HEK293 (cell line): ENCODE results near the gene CISD1.

ENCODE experiments used
- CTCF ChIA-PET: fragments of 350-600 bp; formaldehyde crosslinking; extraction: SDS; loops from one replicate; lab custom pipeline; 2021; ENCODE audit warnings: antibody characterized with exemption; lab: Yijun Ruan, JAX
- POLR2A ChIA-PET: fragments of 300-600 bp; formaldehyde crosslinking; extraction: SDS; loops from one replicate; lab custom pipeline; 2020; ENCODE audit warnings: antibody characterized with exemption, inconsistent platforms; lab: Yijun Ruan, JAX
- H3K27ac ChIP-seq: fragments of 200-500 bp; sonication (Bioruptor generic); 2 replicates; pipeline ENCODE4 v1.5.1; 2014; ENCODE audit warnings: low read depth, low read length, control low read depth, inconsistent platforms; ENCODE audit errors: extremely low read depth
- H3K36me3 ChIP-seq, 2 experiments: fragments of 200-500 bp in 1 of 2; sonication (Bioruptor generic) in 1 of 2; 1 replicate in 1 of 2; 2 replicates in 1 of 2; pipeline ENCODE4 v1.5.1; 2014 to 2017; ENCODE audit warnings: inconsistent platforms in 2 of 2, low read length in 2 of 2; ENCODE audit not compliant: control insufficient read depth in 2 of 2, insufficient read depth in 1 of 2
- H3K4me1 ChIP-seq: fragments of 200-500 bp; sonication (Bioruptor generic); 2 replicates; pipeline ENCODE4 v1.5.1; 2014; ENCODE audit warnings: mild to moderate bottlenecking, low read length, inconsistent platforms; ENCODE audit not compliant: control insufficient read depth, insufficient read depth
- H3K4me3 ChIP-seq: 2 replicates; pipeline ENCODE4 v1.5.1; 2011; ENCODE audit warnings: low read depth, mild to moderate bottlenecking, control low read depth, low read length, moderate library complexity
- H3K9me3 ChIP-seq: fragments of 200-500 bp; sonication (Bioruptor generic); 2 replicates; pipeline ENCODE4 v1.5.1; 2014; ENCODE audit warnings: low read depth, low read length, inconsistent platforms; ENCODE audit not compliant: control insufficient read depth, insufficient read depth
- FEZF1 ChIP-seq: fragments of 450-650 bp; formaldehyde crosslinking; IDR thresholded peaks from 2 replicates; pipeline ENCODE4 v1.5.1; 2016; ENCODE audit warnings: missing biosample characterization, missing genetic modification characterization
- MEIS1 ChIP-seq: sonication (generic); formaldehyde crosslinking; IDR thresholded peaks from 2 replicates; pipeline ENCODE4 v1.8.1; 2022; ENCODE audit warnings: missing genetic modification reagents, mild to moderate bottlenecking, borderline replicate concordance
- PRDM10 ChIP-seq: fragments of 450-650 bp; formaldehyde crosslinking; IDR thresholded peaks from 2 replicates; pipeline ENCODE4 v1.5.1; 2016; ENCODE audit warnings: missing biosample characterization, missing genetic modification characterization
- SCRT2 ChIP-seq: fragments of 450-650 bp; formaldehyde crosslinking; IDR thresholded peaks from 2 replicates; pipeline ENCODE4 v1.5.1; 2016; ENCODE audit warnings: missing biosample characterization, missing genetic modification characterization
- ZBTB1 ChIP-seq: fragments of 450-650 bp; formaldehyde crosslinking; IDR thresholded peaks from 2 replicates; pipeline ENCODE4 v1.5.1; 2016; ENCODE audit warnings: missing biosample characterization, missing genetic modification characterization
- ZNF174 ChIP-seq: fragments of 450-650 bp; formaldehyde crosslinking; IDR thresholded peaks from 2 replicates; pipeline ENCODE4 v1.5.0; 2017; ENCODE audit warnings: missing biosample characterization, mild to moderate bottlenecking, missing genetic modification characterization
- ZNF23 ChIP-seq: fragments of 450-650 bp; formaldehyde crosslinking; IDR thresholded peaks from 2 replicates; pipeline ENCODE4 v1.5.1; 2016; ENCODE audit warnings: missing biosample characterization, missing genetic modification characterization, borderline replicate concordance
- ZNF302 ChIP-seq: fragments of 450-650 bp; formaldehyde crosslinking; IDR thresholded peaks from 2 replicates; pipeline ENCODE4 v1.5.1; 2016; ENCODE audit warnings: missing biosample characterization, missing genetic modification characterization, low read depth
- ZNF311 ChIP-seq: fragments of 450-650 bp; formaldehyde crosslinking; IDR thresholded peaks from 2 replicates; pipeline ENCODE4 v1.5.1; 2017; ENCODE audit warnings: missing biosample characterization, missing genetic modification characterization, borderline replicate concordance
- ZNF350 ChIP-seq: fragments of 450-650 bp; formaldehyde crosslinking; IDR thresholded peaks from 2 replicates; pipeline ENCODE4 v1.5.0; 2017; ENCODE audit warnings: missing biosample characterization, mild to moderate bottlenecking, missing genetic modification characterization
- ZNF48 ChIP-seq: fragments of 450-650 bp; formaldehyde crosslinking; IDR thresholded peaks from 2 replicates; pipeline ENCODE4 v1.5.1; 2016; ENCODE audit warnings: missing biosample characterization, missing genetic modification characterization
- ZNF510 ChIP-seq: fragments of 450-650 bp; formaldehyde crosslinking; IDR thresholded peaks from 2 replicates; pipeline ENCODE4 v1.5.1; 2018; ENCODE audit warnings: mild to moderate bottlenecking, missing genetic modification characterization, missing biosample characterization; ENCODE audit not compliant: insufficient replicate concordance
- ZNF610 ChIP-seq: fragments of 450-650 bp; formaldehyde crosslinking; IDR thresholded peaks from 2 replicates; pipeline ENCODE4 v1.5.1; 2016; ENCODE audit warnings: missing biosample characterization, missing genetic modification characterization, borderline replicate concordance
- ZNF658 ChIP-seq: fragments of 450-650 bp; formaldehyde crosslinking; IDR thresholded peaks from 2 replicates; pipeline ENCODE4; 2016; ENCODE audit warnings: missing biosample characterization, missing genetic modification characterization
- ZNF792 ChIP-seq: fragments of 450-650 bp; formaldehyde crosslinking; IDR thresholded peaks from 2 replicates; pipeline ENCODE4 v1.5.1; 2016; ENCODE audit warnings: missing biosample characterization, missing genetic modification characterization
- TF ChIP-seq, protein P1 (sequence below): fragments of 450-650 bp; formaldehyde crosslinking; IDR thresholded peaks from 2 replicates; pipeline ENCODE4 v1.5.1; 2016; ENCODE audit warnings: missing biosample characterization, missing genetic modification characterization

The CISD1 gene

GRCh38 chr10:58302254-58302653, 33.3 kb downstream of the CISD1 start:
- Histone ChIP-seq H3K4me3 (no peak overlapping the region), H3K4me1 (peaks cover 9% of the 10 kb centered on the region; the same call in 1 of the 2 replicates), H3K27ac (no peak overlapping the region), H3K9me3 (no peaks in the 10 kb centered on the region), H3K36me3 (no peaks in the 10 kb centered on the region)
- ChIA-PET POLR2A (no interaction called here), CTCF (interaction anchor here (0.5 to 4.4 kb wide), 10 partner anchors 7 to 229 kb away, joined by 3 to 34 read pairs (median 4); partner anchors contain the start of gene TFAM)
- TF ChIP-seq ZNF350 (tag by site-specific recombination), result no peak
- no peak for TF ChIP-seq ZNF311 (tag by site-specific recombination)
- no peak for TF ChIP-seq ZNF174 (tag by site-specific recombination)
- TF ChIP-seq, protein P1, sequence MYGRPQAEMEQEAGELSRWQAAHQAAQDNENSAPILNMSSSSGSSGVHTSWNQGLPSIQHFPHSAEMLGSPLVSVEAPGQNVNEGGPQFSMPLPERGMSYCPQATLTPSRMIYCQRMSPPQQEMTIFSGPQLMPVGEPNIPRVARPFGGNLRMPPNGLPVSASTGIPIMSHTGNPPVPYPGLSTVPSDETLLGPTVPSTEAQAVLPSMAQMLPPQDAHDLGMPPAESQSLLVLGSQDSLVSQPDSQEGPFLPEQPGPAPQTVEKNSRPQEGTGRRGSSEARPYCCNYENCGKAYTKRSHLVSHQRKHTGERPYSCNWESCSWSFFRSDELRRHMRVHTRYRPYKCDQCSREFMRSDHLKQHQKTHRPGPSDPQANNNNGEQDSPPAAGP (tag by site-specific recombination), result no peak
- no peak for TF ChIP-seq ZBTB1 (tag by site-specific recombination)

GRCh38 chr10:58304099-58304633, 35.2 kb downstream of the CISD1 start:
- TF ChIP-seq ZNF658 (tag by site-specific recombination) (no peak), ZNF48 (tag by site-specific recombination) (no peak), ZNF610 (tag by site-specific recombination) (no peak), PRDM10 (tag by site-specific recombination) (no peak), ZNF302 (tag by site-specific recombination) (no peak), ZNF23 (tag by site-specific recombination) (no peak), ZNF510 (tag by site-specific recombination) (no peak), ZNF792 (tag by site-specific recombination) (no peak), SCRT2 (no peak), MEIS1 (CRISPR knock-in tag) (no peak)
- CTCF ChIA-PET, result interaction anchor here (0.5 to 1.0 kb wide), 4 partner anchors 83 to 144 kb away, joined by 3 read pairs; no protein-coding TSS in a partner anchor
- no peaks in the 10 kb centered on the region for H3K9me3 ChIP-seq
- H3K36me3 ChIP-seq, result no peaks in the 10 kb centered on the region
- POLR2A ChIA-PET, result no interaction called here
- no peak overlapping the region for H3K27ac ChIP-seq
- H3K4me1 ChIP-seq, result peaks cover 9% of the 10 kb centered on the region; the same call in 1 of the 2 replicates
- H3K4me3 ChIP-seq, result no peak overlapping the region

- TF ChIP-seq FEZF1, result no peak
- ChIA-PET CTCF (interaction anchor here (1.2 kb wide), 1 partner anchor 10 kb away, joined by 5 read pairs; no protein-coding TSS in a partner anchor), POLR2A (no interaction called here)
- Histone ChIP-seq H3K36me3 (no peaks in the 10 kb centered on the region), H3K4me3 (no peak overlapping the region), H3K4me1 (peaks cover 3% of the 10 kb centered on the region; the same call in 1 of the 2 replicates), H3K27ac (no peak overlapping the region), H3K9me3 (no peaks in the 10 kb centered on the region)
Measured at GRCh38 chr10:58305821-58306220, 36.9 kb downstream of the CISD1 start.
